GM12878 (cell line): Measurements from ENCODE around the gene TSC22D1. TPM values are rescaled to one million over a fixed set of nuclear protein-coding genes. Genes with fewer than 3 reads are reported as not detected.

Experiments used
- ATAC-seq: fragments of 200-7000 bp; cut with Tn5 transposase; 3 replicates; pipeline ENCODE4 v1.9.1; 2020; ENCODE audit warnings: mild to moderate bottlenecking, moderate library complexity
- BruUV-seq: library from RNA; stranded (reverse); fragments of 400-500 nt; replicated peaks from 2 replicates; lab custom pipeline; 2021; lab: Mats Ljungman, UMichigan
- CTCF ChIA-PET: fragments of 300-600 bp; sonication (Branson Sonifier 250); formaldehyde crosslinking; extraction: SDS; loops from one replicate; lab custom pipeline; 2021; ENCODE audit warnings: inconsistent platforms; lab: Yijun Ruan, JAX
- POLR2A ChIA-PET: fragments of 350-600 bp; formaldehyde crosslinking; extraction: SDS; loops from one replicate; lab custom pipeline; 2021; ENCODE audit warnings: inconsistent platforms; lab: Charles Lee
- RAD21 ChIA-PET: fragments of 300-600 bp; sonication (Branson Sonifier 250); formaldehyde crosslinking; loops from one replicate; lab custom pipeline; 2023; ENCODE audit warnings: antibody characterized with exemption; ENCODE audit not compliant: unreplicated experiment; lab: Charles Lee
- SMC1A ChIA-PET: fragments of 300-600 bp; sonication (Branson Sonifier 250); formaldehyde crosslinking; loops from one replicate; lab custom pipeline; 2023; ENCODE audit not compliant: unreplicated experiment, uncharacterized antibody; lab: Charles Lee
- DNase-seq: peaks from one replicate; pipeline ENCODE4 v3.0.0-alpha.2; 2011; ENCODE audit warnings: low read depth, low spot score
- FAIRE-seq: peaks from 3 replicates; lab custom pipeline; 2011; peaks lifted over from hg19 to GRCh38; lab: Jason Lieb, UNC
- H2AFZ ChIP-seq: 2 replicates; pipeline ENCODE4 v1.6.0; 2011; ENCODE audit warnings: low read depth, low read length, control low read depth; ENCODE audit not compliant: control insufficient read depth
- H3K27ac ChIP-seq: 2 replicates; pipeline ENCODE4 v1.5.1; 2011; ENCODE audit warnings: control low read depth; ENCODE audit not compliant: control insufficient read depth, insufficient read depth
- H3K27me3 ChIP-seq, 2 experiments: replicated peaks in 1 of 2; 2 replicates each; pipeline versions ENCODE4 v1.6.0 to v1.6.1; 2011; ENCODE audit warnings: low read length in 1 of 2; ENCODE audit not compliant: control insufficient read depth in 2 of 2, insufficient read depth in 2 of 2
- H3K36me3 ChIP-seq, 2 experiments: 2 replicates each; pipeline ENCODE4 v1.5.1; 2011; ENCODE audit warnings: low read length in 1 of 2; ENCODE audit not compliant: control insufficient read depth in 2 of 2, insufficient read depth in 2 of 2
- H3K4me1 ChIP-seq: 2 replicates; pipeline ENCODE4 v1.6.1; 2011; ENCODE audit warnings: mild to moderate bottlenecking, low read length, moderate library complexity, mixed read lengths; ENCODE audit not compliant: control insufficient read depth, insufficient read depth
- H3K4me2 ChIP-seq: 2 replicates; pipeline ENCODE4 v1.6.0; 2011; ENCODE audit warnings: control low read depth; ENCODE audit not compliant: control insufficient read depth, insufficient read depth
- H3K4me3 ChIP-seq: fragments of 200-600 bp; sonication (generic); 2 replicates; pipeline ENCODE4 v1.5.1; 2016
- H3K79me2 ChIP-seq: 2 replicates; pipeline ENCODE4 v1.6.0; 2011; ENCODE audit warnings: low read length; ENCODE audit not compliant: control insufficient read depth, insufficient read depth
- H3K9ac ChIP-seq: 2 replicates; pipeline ENCODE4 v1.8.0; 2011; ENCODE audit warnings: low read length, control low read depth, mixed read lengths; ENCODE audit not compliant: control insufficient read depth, insufficient read depth
- H3K9me3 ChIP-seq: replicated peaks from 3 replicates; pipeline ENCODE4 v1.5.1; 2011; ENCODE audit warnings: mild to moderate bottlenecking, low read length; ENCODE audit not compliant: control insufficient read depth, insufficient read depth
- H4K20me1 ChIP-seq: 2 replicates; pipeline ENCODE4 v1.6.0; 2011; ENCODE audit not compliant: control insufficient read depth, insufficient read depth
- ATF7 ChIP-seq: fragments of 450-650 bp; IDR thresholded peaks from 2 replicates; pipeline ENCODE4 v1.6.1; 2016; ENCODE audit warnings: low read depth, mild to moderate bottlenecking
- BCL11A ChIP-seq: IDR thresholded peaks from 2 replicates; pipeline ENCODE4 v1.6.1; 2011; ENCODE audit warnings: low read depth, low read length
- CEBPB ChIP-seq, 2 experiments: fragments of 150-350 bp in 1 of 2; IDR thresholded peaks; 2 replicates each; pipeline ENCODE4 v1.6.1; 2012 to 2014; ENCODE audit warnings: low read depth in 2 of 2, low read length in 2 of 2, borderline replicate concordance in 1 of 2, inconsistent platforms in 1 of 2
- CHD1 ChIP-seq: IDR thresholded peaks from 2 replicates; pipeline ENCODE4 v1.6.1; 2012; ENCODE audit warnings: low read depth, low read length, improper control_type of control experiment
- RAD21 ChIP-seq: IDR thresholded peaks from 2 replicates; pipeline ENCODE4 v1.6.1; 2011; ENCODE audit warnings: mild to moderate bottlenecking, low read depth, low read length, moderate library complexity; ENCODE audit not compliant: insufficient read depth
- SIX5 ChIP-seq: IDR thresholded peaks from 2 replicates; pipeline ENCODE4 v1.6.1; 2011; ENCODE audit warnings: mild to moderate bottlenecking, low read depth, low read length, moderate library complexity; ENCODE audit not compliant: severe bottlenecking
- SREBF2 ChIP-seq: IDR thresholded peaks from 2 replicates; pipeline ENCODE4 v1.6.1; 2012; ENCODE audit warnings: mild to moderate bottlenecking, low read length
- ZSCAN29 ChIP-seq: fragments of 450-650 bp; IDR thresholded peaks from 2 replicates; pipeline ENCODE4 v1.6.1; 2017; ENCODE audit warnings: mild to moderate bottlenecking, moderate library complexity
- WGBS: methylation state at CpG from one replicate; pipeline ENCODE4 v1.1.6; 2016; ENCODE audit warnings: low lambda C conversion rate; ENCODE audit not compliant: insufficient replicate concordance, insufficient coverage; ENCODE audit errors: missing lambda C conversion rate; 5-methylcytosine and 5-hydroxymethylcytosine counted together
- in situ Hi-C: fragments of 300-500 bp; cut with MboI; formaldehyde crosslinking; loops from 9 replicates; pipeline ENCODE4 v1.14.3; 2018; ENCODE audit warnings: mixed read lengths
- intact Hi-C: fragments of 100-400 bp; cut with micrococcal nuclease; formaldehyde crosslinking; loops from one replicate; pipeline ENCODE4 v1.14.2; 2022; ENCODE audit not compliant: unreplicated experiment
- polyA plus RNA-seq, 11 experiments: library from polyadenylated mRNA; depleted of rRNA in 4 of 11; unstranded in 6 of 11; stranded (reverse) in 5 of 11; fragments of >200 nt; fragmentation: Nextera tagmentation in 4 of 11; fragmentation: Illumina TruSeq in 1 of 11; extraction: Ambion mirVana in 4 of 11; extraction: Trizol in 1 of 11; gene quantifications; 1 replicate in 1 of 11; 2 replicates in 10 of 11; pipeline versions ENCODE4 v1.2.1 to v1.2.3, GENCODE V29; 2011 to 2016; ENCODE audit warnings: inconsistent platforms in 2 of 11, missing spikeins in 2 of 11, low read depth in 1 of 11
- total RNA-seq, 4 experiments: library from RNA; depleted of rRNA in 3 of 4; stranded (reverse); fragments of >200 nt in 3 of 4; fragmentation: Illumina TruSeq in 1 of 4; extraction: Trizol in 1 of 4; gene quantifications; 2 replicates each; pipeline versions ENCODE4 v1.2.1 to v1.2.3, GENCODE V29; 2013 to 2021
- TF ChIP-seq, protein P1 (sequence below): IDR thresholded peaks from 2 replicates; pipeline ENCODE4 v1.6.1; 2012; ENCODE audit warnings: low read length, inconsistent platforms

The TSC22D1 gene
- total and polyA plus RNA-seq, 10 of the 15 experiments (the other 5 are each of a cell fraction or from before 2014, with no cell fraction given) = 0.37 to 15.7 (median 7.5) TPM

DNA sequence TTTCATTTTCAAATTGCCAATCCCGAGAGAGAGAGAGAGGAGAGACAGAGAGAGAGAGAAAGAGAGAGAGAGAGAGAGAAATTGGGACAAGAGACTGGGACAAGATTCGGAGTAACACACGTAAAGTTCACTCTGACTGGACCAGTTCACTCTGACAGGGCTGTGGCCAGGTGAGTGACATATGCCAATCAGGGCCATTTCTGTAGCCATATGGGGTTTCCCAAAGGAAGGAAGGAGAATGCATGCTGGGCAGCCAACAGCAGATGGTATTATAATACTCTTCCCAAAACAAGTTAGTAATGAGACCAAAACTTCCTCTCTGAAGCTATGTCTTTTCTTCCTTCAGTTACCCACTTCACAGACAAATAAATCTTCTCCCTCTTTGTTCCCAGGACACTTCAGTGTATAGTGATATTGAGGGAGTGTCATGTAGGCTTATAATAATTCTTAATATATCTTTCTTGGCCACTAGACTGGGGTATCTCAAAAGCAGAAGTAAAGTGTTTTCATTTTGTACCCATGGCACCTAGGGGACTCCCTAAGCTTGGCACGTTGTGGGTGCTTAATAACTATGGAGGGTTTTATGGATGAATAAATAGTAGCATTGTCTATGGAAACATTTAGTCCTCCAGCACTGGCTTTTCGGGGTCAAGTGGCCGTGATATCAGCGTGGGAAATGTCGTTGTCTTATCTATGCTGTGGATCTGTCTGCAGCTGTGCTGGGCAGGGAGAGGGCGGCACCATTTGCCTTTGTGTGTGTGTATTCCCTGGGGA lies 150.9 kb downstream of the TSC22D1 start:
- ATAC-seq (no peak), DNase-seq (no peak), FAIRE-seq (no peak)
- ChIA-PET CTCF (no interaction called here), SMC1A (interaction anchor here (1.3 kb wide), 1 partner anchor 22 kb away, joined by 3 read pairs; no protein-coding TSS in a partner anchor), POLR2A (no interaction called here), RAD21 (interaction anchor here (0.6 kb wide), 1 partner anchor 15 kb away, joined by 3 read pairs; no protein-coding TSS in a partner anchor)
- intact Hi-C loops = no loop called here
- H3K36me3 ChIP-seq = no peaks in the 10 kb centered on the region
- H3K9ac ChIP-seq = no peak overlapping the region
- no peaks in the 10 kb centered on the region for H3K79me2 ChIP-seq
- H3K27ac ChIP-seq = no peak overlapping the region
- peaks cover 0 to 5% of the 10 kb centered on the region in 2 experiments; a peak in 2 of 4 replicates for H3K27me3 ChIP-seq
- TF ChIP-seq, protein P1, sequence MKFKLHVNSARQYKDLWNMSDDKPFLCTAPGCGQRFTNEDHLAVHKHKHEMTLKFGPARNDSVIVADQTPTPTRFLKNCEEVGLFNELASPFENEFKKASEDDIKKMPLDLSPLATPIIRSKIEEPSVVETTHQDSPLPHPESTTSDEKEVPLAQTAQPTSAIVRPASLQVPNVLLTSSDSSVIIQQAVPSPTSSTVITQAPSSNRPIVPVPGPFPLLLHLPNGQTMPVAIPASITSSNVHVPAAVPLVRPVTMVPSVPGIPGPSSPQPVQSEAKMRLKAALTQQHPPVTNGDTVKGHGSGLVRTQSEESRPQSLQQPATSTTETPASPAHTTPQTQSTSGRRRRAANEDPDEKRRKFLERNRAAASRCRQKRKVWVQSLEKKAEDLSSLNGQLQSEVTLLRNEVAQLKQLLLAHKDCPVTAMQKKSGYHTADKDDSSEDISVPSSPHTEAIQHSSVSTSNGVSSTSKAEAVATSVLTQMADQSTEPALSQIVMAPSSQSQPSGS = no peak
- TF ChIP-seq RAD21 = no peak
- TF ChIP-seq SREBF2 = no peak
- TF ChIP-seq SIX5 = no peak
- no peak for TF ChIP-seq ATF7
- TF ChIP-seq CEBPB (IDR thresholded peaks at IDR 0.05; ENCODE audit: borderline replicate concordance in 1 of 2, low read depth in 2 of 2, low read length in 2 of 2) = no peak
- no peak for TF ChIP-seq ZSCAN29
- TF ChIP-seq BCL11A = no peak
- TF ChIP-seq CHD1 = no peak
- no peaks in the 10 kb centered on the region for H3K4me1 ChIP-seq
- H3K4me3 ChIP-seq = no peak overlapping the region
- no TSS peak for BruUV-seq
- H2AFZ ChIP-seq = no peak overlapping the region
- no peaks in the 10 kb centered on the region for H4K20me1 ChIP-seq
- in situ Hi-C loops = no loop called here
- H3K9me3 ChIP-seq = no peaks in the 10 kb centered on the region
- 8% methylated on average over 9 of the region's 9 CpGs for WGBS
- H3K4me2 ChIP-seq = no peak overlapping the region
